WTC11 (cell line): ENCODE measurements around the gene NKAIN4. TPM values are rescaled to one million over a fixed set of nuclear protein-coding genes. Genes with fewer than 3 reads are reported as not detected.

Source experiments
- ATAC-seq: fragments of 200-7000 bp; cut with Tn5 transposase; 2 replicates; pipeline ENCODE4 v1.10.0; 2021; ENCODE audit warnings: mild to moderate bottlenecking, moderate library complexity
- CTCF ChIA-PET: fragments of 300-600 bp; sonication (Branson Sonifier 250); formaldehyde crosslinking; loops from one replicate; lab custom pipeline; 2021; ENCODE audit warnings: antibody characterized with exemption; lab: Charles Lee
- POLR2A ChIA-PET: fragments of 350-600 bp; sonication (Branson Sonifier 250); formaldehyde crosslinking; loops from one replicate; lab custom pipeline; 2021; ENCODE audit warnings: antibody characterized with exemption; lab: Charles Lee
- DNase-seq: peaks from one replicate; pipeline ENCODE4 v3.0.0; 2021; ENCODE audit warnings: low spot score
- H3K27ac Mint-ChIP-seq: 2 replicates; pipeline ENCODE4 v1.8.0; 2021; ENCODE audit warnings: mixed read lengths
- H3K27me3 Mint-ChIP-seq: 2 replicates; pipeline ENCODE4 v1.8.0; 2021; ENCODE audit warnings: low read depth, mild to moderate bottlenecking, moderate library complexity, mixed read lengths
- H3K36me3 Mint-ChIP-seq: 2 replicates; pipeline ENCODE4 v1.8.0; 2021; ENCODE audit warnings: mixed read lengths
- H3K4me1 Mint-ChIP-seq: 2 replicates; pipeline ENCODE4 v1.8.0; 2022; ENCODE audit warnings: mixed read lengths
- H3K4me3 Mint-ChIP-seq: 2 replicates; pipeline ENCODE4 v1.8.0; 2021; ENCODE audit warnings: mild to moderate bottlenecking, moderate library complexity, mixed read lengths
- H3K9me3 Mint-ChIP-seq: 2 replicates; pipeline ENCODE4 v1.8.0; 2021; ENCODE audit warnings: mixed read lengths
- CREM ChIP-seq: sonication (generic); formaldehyde crosslinking; IDR thresholded peaks from 2 replicates; pipeline ENCODE4 v1.8.1; 2022; ENCODE audit warnings: mild to moderate bottlenecking, missing genetic modification reagents, moderate library complexity
- E2F4 ChIP-seq: sonication (generic); formaldehyde crosslinking; IDR thresholded peaks from 2 replicates; pipeline ENCODE4 v1.8.1; 2022; ENCODE audit warnings: low read depth, mild to moderate bottlenecking, moderate library complexity, missing genetic modification reagents, borderline replicate concordance
- EMX1 ChIP-seq: fragments of 250-450 bp; sonication (Bioruptor Pico); IDR thresholded peaks from 2 replicates; pipeline ENCODE4 v1.8.0; 2021; ENCODE audit warnings: mild to moderate bottlenecking
- ERG ChIP-seq: fragments of 250-450 bp; sonication (Bioruptor Pico); IDR thresholded peaks from 2 replicates; pipeline ENCODE4 v1.8.0; 2021; ENCODE audit warnings: mild to moderate bottlenecking
- NR2C2 ChIP-seq: sonication (generic); formaldehyde crosslinking; IDR thresholded peaks from 2 replicates; pipeline ENCODE4 v1.8.0; 2022; ENCODE audit warnings: mild to moderate bottlenecking, missing genetic modification reagents
- OVOL2 ChIP-seq: fragments of 250-450 bp; sonication (Bioruptor Pico); IDR thresholded peaks from 2 replicates; pipeline ENCODE4 v1.9.0; 2021; ENCODE audit warnings: mild to moderate bottlenecking, borderline replicate concordance
- USF2 ChIP-seq: sonication (generic); formaldehyde crosslinking; IDR thresholded peaks from 2 replicates; pipeline ENCODE4 v1.8.1; 2023; ENCODE audit warnings: mild to moderate bottlenecking, missing genetic modification reagents, moderate library complexity
- ZBTB43 ChIP-seq: sonication (generic); formaldehyde crosslinking; IDR thresholded peaks from 2 replicates; pipeline ENCODE4 v1.8.1; 2023; ENCODE audit warnings: mild to moderate bottlenecking, missing genetic modification reagents
- ZNF121 ChIP-seq: sonication (generic); formaldehyde crosslinking; IDR thresholded peaks from 2 replicates; pipeline ENCODE4 v1.8.0; 2023; ENCODE audit warnings: missing genetic modification reagents
- ZNF232 ChIP-seq: sonication (generic); formaldehyde crosslinking; IDR thresholded peaks from 2 replicates; pipeline ENCODE4 v1.8.0; 2022; ENCODE audit warnings: mild to moderate bottlenecking, missing genetic modification reagents
- total RNA-seq: library from RNA; stranded (reverse); gene quantifications from 3 replicates; pipeline ENCODE4 v1.2.3, GENCODE V29; 2021
- TF ChIP-seq, protein P1 (sequence below): sonication (generic); formaldehyde crosslinking; IDR thresholded peaks from 2 replicates; pipeline ENCODE4 v1.8.0; 2022; ENCODE audit warnings: mild to moderate bottlenecking, missing genetic modification reagents
- TF ChIP-seq, protein P2 (sequence below): fragments of 250-450 bp; sonication (Bioruptor Pico); IDR thresholded peaks from 2 replicates; pipeline ENCODE4 v1.9.0; 2021; ENCODE audit warnings: mild to moderate bottlenecking, borderline replicate concordance
- TF ChIP-seq, protein P3 (sequence below): sonication (generic); formaldehyde crosslinking; IDR thresholded peaks from 2 replicates; pipeline ENCODE4 v1.8.1; 2022; ENCODE audit warnings: mild to moderate bottlenecking, moderate library complexity, missing genetic modification reagents
- TF ChIP-seq, protein P4 (sequence below): sonication (generic); formaldehyde crosslinking; IDR thresholded peaks from 2 replicates; pipeline ENCODE4 v1.8.0; 2023; ENCODE audit warnings: missing genetic modification reagents, mild to moderate bottlenecking, borderline replicate concordance

Gene NKAIN4
- total RNA-seq, 1 experiment from 2014 or later = 7.2 TPM

- TF ChIP-seq ZNF232 (CRISPR knock-in tag) = no peak
- no peak for TF ChIP-seq CREM (CRISPR knock-in tag)
- no peak for TF ChIP-seq ERG (CRISPR knock-in tag)
- TF ChIP-seq NR2C2 = no peak
- no peak for TF ChIP-seq ZNF121 (CRISPR knock-in tag)
- no peak for TF ChIP-seq ZBTB43 (CRISPR knock-in tag)
- TF ChIP-seq, protein P1, sequence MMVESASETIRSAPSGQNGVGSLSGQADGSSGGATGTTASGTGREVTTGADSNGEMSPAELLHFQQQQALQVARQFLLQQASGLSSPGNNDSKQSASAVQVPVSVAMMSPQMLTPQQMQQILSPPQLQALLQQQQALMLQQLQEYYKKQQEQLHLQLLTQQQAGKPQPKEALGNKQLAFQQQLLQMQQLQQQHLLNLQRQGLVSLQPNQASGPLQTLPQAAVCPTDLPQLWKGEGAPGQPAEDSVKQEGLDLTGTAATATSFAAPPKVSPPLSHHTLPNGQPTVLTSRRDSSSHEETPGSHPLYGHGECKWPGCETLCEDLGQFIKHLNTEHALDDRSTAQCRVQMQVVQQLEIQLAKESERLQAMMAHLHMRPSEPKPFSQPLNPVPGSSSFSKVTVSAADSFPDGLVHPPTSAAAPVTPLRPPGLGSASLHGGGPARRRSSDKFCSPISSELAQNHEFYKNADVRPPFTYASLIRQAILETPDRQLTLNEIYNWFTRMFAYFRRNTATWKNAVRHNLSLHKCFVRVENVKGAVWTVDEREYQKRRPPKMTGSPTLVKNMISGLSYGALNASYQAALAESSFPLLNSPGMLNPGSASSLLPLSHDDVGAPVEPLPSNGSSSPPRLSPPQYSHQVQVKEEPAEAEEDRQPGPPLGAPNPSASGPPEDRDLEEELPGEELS (CRISPR knock-in tag) = no peak
- TF ChIP-seq, protein P2, sequence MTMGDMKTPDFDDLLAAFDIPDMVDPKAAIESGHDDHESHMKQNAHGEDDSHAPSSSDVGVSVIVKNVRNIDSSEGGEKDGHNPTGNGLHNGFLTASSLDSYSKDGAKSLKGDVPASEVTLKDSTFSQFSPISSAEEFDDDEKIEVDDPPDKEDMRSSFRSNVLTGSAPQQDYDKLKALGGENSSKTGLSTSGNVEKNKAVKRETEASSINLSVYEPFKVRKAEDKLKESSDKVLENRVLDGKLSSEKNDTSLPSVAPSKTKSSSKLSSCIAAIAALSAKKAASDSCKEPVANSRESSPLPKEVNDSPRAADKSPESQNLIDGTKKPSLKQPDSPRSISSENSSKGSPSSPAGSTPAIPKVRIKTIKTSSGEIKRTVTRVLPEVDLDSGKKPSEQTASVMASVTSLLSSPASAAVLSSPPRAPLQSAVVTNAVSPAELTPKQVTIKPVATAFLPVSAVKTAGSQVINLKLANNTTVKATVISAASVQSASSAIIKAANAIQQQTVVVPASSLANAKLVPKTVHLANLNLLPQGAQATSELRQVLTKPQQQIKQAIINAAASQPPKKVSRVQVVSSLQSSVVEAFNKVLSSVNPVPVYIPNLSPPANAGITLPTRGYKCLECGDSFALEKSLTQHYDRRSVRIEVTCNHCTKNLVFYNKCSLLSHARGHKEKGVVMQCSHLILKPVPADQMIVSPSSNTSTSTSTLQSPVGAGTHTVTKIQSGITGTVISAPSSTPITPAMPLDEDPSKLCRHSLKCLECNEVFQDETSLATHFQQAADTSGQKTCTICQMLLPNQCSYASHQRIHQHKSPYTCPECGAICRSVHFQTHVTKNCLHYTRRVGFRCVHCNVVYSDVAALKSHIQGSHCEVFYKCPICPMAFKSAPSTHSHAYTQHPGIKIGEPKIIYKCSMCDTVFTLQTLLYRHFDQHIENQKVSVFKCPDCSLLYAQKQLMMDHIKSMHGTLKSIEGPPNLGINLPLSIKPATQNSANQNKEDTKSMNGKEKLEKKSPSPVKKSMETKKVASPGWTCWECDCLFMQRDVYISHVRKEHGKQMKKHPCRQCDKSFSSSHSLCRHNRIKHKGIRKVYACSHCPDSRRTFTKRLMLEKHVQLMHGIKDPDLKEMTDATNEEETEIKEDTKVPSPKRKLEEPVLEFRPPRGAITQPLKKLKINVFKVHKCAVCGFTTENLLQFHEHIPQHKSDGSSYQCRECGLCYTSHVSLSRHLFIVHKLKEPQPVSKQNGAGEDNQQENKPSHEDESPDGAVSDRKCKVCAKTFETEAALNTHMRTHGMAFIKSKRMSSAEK (CRISPR knock-in tag) = no peak
Observed at GRCh38 chr20:63236116-63236837, 18.0 kb downstream of the NKAIN4 start (continued).

DNA sequence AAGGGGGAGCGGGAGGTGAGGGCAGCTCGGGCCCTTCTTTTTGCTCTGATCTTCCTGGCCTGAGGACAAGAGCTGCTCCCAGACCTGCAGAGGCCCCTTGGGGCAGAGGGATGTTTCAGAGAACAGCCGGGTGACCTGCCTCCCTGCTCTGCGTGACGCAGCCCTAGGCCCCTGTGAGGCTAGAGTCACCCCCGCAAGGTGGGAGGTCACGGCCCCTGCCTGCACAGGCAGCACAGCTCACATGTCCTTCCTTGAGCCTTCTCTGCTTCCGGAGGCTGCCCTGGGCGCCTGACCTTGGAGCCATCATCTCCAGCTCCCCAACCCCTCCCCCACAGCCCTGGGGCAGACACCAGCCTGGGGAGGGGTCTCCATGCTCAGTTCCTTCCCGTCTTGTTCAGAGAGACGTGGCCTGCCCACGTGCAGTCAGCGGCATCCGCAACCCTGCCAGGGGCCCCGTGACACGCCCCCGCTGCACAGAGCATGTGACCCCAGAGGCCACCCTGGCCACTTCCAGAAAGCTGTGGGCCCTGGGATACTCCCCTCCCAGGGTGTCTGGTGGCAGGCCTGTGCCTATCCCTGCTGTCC, 18.8 kb downstream of the NKAIN4 start, which contains the start of gene BIRC7:
BIRC7 (plus strand) TSS at position 507 of the 585 bp plus-strand sequence. CDS start 192 bp downstream, outside the sequence.
- Mint-ChIP-seq H3K9me3 (no peaks in the 10 kb centered on the region), H3K27ac (no peak within 1 kb of the TSS; the same call in 1 of the 2 replicates), H3K4me1 (peaks cover 14% of the 10 kb centered on the region), H3K4me3 (peak within 1 kb of the TSS; percentile 51), H3K36me3 (no peaks in the 10 kb centered on the region)
- ATAC-seq = no peak
- CTCF ChIA-PET = interaction anchor here (0.6 to 8.1 kb wide), 20 partner anchors 8 to 179 kb away, joined by 3 to 151 read pairs (median 4); partner anchors contain the start of genes NKAIN4 and YTHDF1
- POLR2A ChIA-PET = interaction anchor here (1.6 kb wide), 1 partner anchor 18 kb away, joined by 5 read pairs; no protein-coding TSS in a partner anchor
- TF ChIP-seq CREM (CRISPR knock-in tag) (no peak), OVOL2 (CRISPR knock-in tag) (no peak), E2F4 (no peak), EMX1 (CRISPR knock-in tag) (no peak), USF2 (peak; percentile 31; the same call in 1 of the 2 replicates)
- TF ChIP-seq, protein P3, sequence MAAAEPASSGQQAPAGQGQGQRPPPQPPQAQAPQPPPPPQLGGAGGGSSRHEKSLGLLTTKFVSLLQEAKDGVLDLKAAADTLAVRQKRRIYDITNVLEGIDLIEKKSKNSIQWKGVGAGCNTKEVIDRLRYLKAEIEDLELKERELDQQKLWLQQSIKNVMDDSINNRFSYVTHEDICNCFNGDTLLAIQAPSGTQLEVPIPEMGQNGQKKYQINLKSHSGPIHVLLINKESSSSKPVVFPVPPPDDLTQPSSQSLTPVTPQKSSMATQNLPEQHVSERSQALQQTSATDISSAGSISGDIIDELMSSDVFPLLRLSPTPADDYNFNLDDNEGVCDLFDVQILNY = no peak
- TF ChIP-seq, protein P4, sequence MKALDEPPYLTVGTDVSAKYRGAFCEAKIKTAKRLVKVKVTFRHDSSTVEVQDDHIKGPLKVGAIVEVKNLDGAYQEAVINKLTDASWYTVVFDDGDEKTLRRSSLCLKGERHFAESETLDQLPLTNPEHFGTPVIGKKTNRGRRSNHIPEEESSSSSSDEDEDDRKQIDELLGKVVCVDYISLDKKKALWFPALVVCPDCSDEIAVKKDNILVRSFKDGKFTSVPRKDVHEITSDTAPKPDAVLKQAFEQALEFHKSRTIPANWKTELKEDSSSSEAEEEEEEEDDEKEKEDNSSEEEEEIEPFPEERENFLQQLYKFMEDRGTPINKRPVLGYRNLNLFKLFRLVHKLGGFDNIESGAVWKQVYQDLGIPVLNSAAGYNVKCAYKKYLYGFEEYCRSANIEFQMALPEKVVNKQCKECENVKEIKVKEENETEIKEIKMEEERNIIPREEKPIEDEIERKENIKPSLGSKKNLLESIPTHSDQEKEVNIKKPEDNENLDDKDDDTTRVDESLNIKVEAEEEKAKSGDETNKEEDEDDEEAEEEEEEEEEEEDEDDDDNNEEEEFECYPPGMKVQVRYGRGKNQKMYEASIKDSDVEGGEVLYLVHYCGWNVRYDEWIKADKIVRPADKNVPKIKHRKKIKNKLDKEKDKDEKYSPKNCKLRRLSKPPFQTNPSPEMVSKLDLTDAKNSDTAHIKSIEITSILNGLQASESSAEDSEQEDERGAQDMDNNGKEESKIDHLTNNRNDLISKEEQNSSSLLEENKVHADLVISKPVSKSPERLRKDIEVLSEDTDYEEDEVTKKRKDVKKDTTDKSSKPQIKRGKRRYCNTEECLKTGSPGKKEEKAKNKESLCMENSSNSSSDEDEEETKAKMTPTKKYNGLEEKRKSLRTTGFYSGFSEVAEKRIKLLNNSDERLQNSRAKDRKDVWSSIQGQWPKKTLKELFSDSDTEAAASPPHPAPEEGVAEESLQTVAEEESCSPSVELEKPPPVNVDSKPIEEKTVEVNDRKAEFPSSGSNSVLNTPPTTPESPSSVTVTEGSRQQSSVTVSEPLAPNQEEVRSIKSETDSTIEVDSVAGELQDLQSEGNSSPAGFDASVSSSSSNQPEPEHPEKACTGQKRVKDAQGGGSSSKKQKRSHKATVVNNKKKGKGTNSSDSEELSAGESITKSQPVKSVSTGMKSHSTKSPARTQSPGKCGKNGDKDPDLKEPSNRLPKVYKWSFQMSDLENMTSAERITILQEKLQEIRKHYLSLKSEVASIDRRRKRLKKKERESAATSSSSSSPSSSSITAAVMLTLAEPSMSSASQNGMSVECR = no peak
- TF ChIP-seq, all 79 proteins: peak for 1
- no peak for DNase-seq
- peaks cover 8% of the 10 kb centered on the region for H3K27me3 Mint-ChIP-seq
